HG02884 (cell line): ENCODE data around the gene TNFRSF21.
"Not testable (repeated sequence)": the region's sequence is repeated elsewhere in the genome, so short reads cannot be mapped to it uniquely, and the experiment has no call there.

Experiments
- ATAC-seq: cut with Tn5 transposase; IDR thresholded peaks from one replicate; pipeline ENCODE4 v1.9.1; 2021; ENCODE audit warnings: mild to moderate bottlenecking, moderate library complexity; ENCODE audit not compliant: unreplicated experiment

Gene TNFRSF21

DNA sequence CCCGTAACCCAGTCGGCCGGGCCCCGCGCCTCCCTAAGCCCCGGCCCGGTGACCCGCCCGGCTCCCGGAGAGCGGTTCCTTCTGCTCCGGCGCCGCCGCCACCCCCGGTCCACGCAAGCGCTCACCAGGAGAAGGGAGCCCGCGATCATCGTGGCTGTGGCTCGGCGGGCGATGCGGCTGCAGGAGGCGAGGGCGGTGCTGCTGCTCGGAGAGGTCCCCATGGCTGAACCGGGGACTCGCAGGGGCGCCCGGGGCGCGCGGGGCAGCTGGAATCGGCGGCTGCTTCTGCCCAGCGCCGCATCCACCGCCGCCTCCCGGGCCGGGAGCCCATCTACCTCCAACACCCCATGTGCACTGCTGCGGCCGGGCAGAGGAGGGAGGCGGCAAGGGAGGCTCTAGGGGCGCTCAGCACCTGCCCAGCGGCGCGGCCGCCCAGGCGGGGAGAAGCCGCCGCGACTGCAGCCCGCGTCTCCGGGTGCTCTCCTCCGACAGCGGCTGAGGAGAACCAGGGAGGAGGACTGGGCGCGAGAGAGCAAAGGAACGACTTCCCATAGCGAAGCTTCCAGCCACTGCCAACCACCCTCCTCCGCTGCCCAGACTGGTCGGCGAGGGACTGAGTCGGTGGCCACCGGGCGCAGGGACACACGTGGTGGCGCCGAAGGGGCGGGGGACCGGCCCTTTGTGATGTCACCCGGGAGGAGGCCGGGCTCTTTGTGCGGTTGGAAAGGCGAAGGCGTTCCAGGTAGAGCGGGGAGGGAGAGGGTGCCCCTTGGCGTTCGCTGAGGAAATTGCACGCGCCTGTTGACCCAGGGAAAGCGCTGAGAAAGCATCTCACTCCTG is at the start of gene TNFRSF21:
Gene TNFRSF21 (minus strand): TSS at position 615 of the 840 bp plus-strand sequence. CDS start 394 bp downstream, at position 221.
- peak; percentile 99 for ATAC-seq

GRCh38 chr6:47358440-47359225 is 48.9 kb upstream of the TNFRSF21 start:
- peak; percentile 43 for ATAC-seq

DNA sequence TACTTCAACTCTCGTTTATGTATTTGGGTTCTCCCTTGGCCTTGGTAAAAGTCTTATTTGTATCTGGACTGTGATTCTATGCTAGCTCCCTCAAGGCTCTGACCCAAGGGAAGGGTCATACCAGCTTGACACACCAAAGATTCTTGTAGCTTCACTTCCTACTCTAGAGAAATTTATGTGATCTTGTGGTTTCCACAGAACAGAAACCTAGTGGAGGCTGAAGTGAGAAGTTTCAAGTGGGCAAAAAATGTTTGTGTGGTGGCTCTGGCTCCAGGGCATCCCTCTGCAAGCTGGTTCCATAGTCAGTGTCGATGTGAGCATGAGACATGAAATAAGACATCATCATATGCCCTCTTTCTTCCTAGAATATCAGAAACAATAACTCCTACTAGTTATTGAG is 48.1 kb upstream of the TNFRSF21 start:
- ATAC-seq, result peak; percentile 46

GRCh38 chr6:47355496-47355895 is 45.8 kb upstream of the TNFRSF21 start:
- ATAC-seq, result no peak

GRCh38 chr6:47353871-47354270 is 44.2 kb upstream of the TNFRSF21 start:
- ATAC-seq, result no peak

DNA sequence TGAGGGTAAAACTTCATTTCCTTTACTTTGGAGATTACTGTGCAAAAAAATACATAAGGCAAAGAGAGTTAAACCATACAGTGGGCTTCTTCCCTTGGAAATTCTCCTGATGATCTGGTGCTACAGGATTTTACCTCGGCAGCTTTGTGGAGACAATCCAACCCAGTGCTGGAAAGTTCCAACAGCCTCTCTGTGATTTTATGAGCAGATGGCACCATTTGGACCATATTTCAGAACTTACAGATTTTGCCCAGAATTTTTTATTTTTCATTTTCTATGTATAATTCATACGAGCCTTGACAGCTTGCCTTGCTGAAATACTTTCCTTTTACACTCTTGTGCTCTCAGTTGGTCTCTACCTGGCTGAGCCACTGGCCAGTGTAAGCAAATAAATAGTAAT is 43.3 kb upstream of the TNFRSF21 start:
- ATAC-seq, result no peak

GRCh38 chr6:47352194-47352920 is 42.7 kb upstream of the TNFRSF21 start:
- ATAC-seq, result no peak

GRCh38 chr6:47351621-47352020 is 41.9 kb upstream of the TNFRSF21 start:
- no peak for ATAC-seq

DNA sequence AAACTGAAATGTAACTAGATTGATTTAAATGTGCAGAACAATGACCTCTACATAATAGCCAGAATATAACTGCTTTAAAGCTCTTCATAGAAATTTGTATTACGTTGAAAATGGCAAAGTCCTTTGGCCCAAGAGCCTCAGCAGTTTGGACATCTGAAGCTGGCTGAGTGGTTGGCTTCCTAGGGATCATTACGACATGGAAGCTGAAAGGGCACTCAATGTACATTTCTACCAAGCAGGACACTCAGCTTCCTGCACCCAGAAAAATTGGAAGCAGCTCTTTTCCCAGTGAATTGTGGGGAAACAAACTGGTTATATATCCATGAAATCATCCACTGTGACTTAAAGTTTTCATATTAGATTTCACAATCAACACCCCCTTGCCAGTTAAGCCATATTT is 40.2 kb upstream of the TNFRSF21 start:
- ATAC-seq, result no peak

DNA sequence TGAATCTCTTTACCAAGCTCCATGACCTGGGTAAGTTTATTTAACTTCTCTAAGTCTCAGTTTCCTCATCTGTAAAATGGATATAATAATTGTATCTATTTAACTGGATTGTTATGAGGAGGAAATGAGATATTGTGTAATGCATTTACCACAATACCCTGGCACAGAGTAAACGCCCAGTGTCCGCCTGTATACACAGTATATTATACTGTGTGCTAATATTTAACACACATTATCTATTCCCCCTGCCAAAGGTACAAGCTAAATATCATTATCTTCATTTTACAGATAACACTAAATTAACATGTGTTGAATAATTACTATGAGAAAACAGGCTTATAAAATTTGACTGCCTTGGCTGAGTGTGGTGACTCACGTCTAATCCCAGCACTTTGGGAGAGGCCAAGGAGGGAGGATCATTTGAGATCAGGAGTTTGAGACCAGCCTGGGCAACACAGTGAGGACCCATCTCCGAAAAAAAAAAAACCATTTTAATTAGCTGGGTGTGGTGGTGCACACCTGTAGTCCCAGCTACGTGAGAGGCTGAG is 38.7 kb upstream of the TNFRSF21 start:
- no peak for ATAC-seq

- ATAC-seq, result no peak
These were observed 36.1 kb upstream of the TNFRSF21 start for GRCh38 chr6:47345761-47346160.

DNA sequence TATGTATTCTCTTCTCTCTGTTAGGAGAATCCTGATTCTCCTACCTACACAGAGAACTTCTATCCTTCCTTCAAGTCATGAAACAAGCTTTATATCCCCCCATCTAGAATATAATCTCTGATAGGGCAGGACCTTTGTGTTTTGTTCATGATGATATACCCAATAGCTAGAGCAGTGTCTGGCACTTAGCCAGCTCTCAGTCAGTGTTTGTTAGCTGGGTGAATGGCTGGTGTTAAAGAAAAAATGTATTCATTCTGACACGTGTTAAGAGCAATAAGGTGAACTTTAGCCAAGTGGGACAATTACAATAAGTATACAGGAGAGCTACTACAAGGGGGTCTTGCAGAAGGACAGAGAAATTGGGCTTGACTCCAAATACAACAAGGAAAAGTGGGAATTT is 34.3 kb upstream of the TNFRSF21 start:
- ATAC-seq, result no peak

DNA sequence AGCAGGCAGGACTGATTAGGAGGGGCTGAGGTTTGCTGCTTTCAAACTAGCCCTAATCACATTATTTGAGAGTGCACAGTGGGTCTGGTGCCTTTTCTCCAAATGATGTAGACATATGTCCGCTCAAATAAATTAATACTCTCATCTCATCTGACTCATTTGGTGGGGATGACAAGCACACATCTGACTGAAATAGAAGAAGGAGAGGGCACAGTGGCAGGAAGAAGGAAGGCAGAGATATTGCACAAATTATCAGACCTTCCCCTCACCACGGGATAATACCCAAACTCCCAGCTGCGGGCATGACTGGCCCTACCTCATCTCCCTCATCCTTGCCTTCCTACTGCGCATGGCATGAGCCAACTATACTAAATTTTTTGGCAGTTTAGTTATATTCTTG is 33.9 kb upstream of the TNFRSF21 start:
- no peak for ATAC-seq

DNA sequence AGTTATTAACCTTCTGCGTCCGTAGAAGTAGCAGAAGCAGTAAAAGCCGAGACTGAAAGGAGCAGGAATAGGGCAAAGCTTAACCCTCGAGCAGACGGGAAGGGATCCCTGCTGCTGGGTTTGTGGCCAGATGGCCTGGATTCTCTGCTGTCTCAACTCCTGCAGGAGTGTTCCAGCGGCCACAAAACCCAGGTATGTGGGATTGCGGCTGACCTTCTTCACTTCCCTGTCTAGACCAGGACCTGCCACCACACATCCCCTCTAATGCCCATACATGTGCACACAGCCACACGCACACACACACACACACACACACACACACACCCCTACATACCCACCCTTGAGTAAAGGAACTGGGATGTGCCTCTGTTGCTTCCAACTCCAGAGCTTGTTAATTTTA is 33.1 kb upstream of the TNFRSF21 start:
- no peak for ATAC-seq

- no peak for ATAC-seq
These were observed 27.8 kb upstream of the TNFRSF21 start for GRCh38 chr6:47337519-47337918.

DNA sequence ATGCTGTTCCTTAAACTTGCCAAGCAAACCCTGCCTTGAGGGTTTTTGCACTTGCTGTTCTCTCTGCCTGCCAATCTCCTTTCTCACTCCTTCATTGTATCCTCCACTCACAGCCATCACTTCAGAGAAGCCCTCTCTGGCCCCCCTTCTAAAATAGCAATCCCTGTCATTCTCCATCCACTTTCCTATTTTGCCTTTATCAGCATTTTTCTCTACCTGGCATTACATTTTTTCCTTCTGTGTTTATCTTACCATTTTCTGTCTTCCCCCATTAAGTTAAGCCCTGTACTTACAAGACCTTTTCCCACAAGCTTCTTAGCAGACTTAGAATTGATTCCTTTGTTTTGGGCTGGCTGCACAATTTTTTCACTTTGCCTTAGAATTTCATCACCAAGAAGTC is 26.6 kb upstream of the TNFRSF21 start:
- no peak for ATAC-seq

- peak; percentile 97 for ATAC-seq
These were observed 25.8 kb upstream of the TNFRSF21 start for GRCh38 chr6:47335466-47335865.

DNA sequence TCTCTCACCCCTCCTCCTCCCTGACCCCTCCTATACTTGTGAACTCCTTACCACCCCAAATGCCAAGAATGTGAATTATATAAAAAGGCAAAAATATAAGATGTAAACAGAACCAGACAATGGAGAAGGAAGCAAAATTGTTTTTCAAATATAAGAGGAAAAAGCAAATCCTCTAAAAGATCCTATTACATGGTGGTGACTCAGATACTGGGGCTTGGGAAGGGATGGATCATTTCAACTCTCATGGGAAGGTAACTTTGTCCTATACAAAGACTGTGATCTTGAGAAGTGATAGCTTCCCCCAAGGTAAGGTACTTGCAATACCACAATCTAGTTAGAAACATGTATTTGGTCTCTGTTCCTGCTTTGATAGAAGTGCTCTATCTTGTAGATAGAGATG is 24.6 kb upstream of the TNFRSF21 start:
- no peak for ATAC-seq

DNA sequence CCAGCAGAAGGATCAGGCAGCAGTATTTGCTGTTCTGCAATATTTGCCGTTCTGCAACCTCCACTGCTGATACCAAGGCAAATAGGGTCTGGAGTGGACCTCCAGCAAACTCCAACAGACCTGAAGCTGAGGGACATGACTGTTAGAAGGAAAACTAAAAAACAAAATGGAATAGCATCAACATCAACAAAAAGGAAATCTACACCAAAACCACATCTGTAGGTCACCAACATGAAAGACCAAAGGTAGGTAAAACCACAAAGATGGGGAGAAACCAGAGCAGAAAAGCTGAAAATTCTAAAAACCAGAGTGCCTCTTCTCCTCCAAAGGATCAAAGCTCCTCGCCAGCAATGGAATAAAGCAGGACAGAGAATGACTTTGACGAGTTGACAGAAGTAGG is 18.9 kb upstream of the TNFRSF21 start:
- not testable (repeated sequence) for ATAC-seq

- not testable (repeated sequence) for ATAC-seq
These were observed 18.4 kb upstream of the TNFRSF21 start for GRCh38 chr6:47328139-47328538.

GRCh38 chr6:47323887-47324286 is 14.2 kb upstream of the TNFRSF21 start:
- ATAC-seq, result no peak
